Naive thymus-derived CD8-positive, alpha-beta T cell (primary cell): ENCODE results near the gene RPL18A. TPM values are rescaled to one million over a fixed set of nuclear protein-coding genes. Genes with fewer than 3 reads are reported as not detected.

Experiments
- ATAC-seq, 2 donors: fragments of 150-1000 bp; cut with Tn5 transposase in 1 of 2; sonication (Bioruptor Pico), chemical (Tn5 transposase) in 1 of 2; 1 replicate in 1 of 2; 2 replicates in 1 of 2; pipeline ENCODE4 v1.10.0; 2021; ENCODE audit warnings: mild to moderate bottlenecking in 2 of 2, moderate library complexity in 2 of 2
- POLR2A ChIA-PET: fragments of 350-600 bp; sonication (Branson Sonifier 250); formaldehyde crosslinking; loops from one replicate; lab custom pipeline; 2021; ENCODE audit warnings: antibody characterized with exemption; lab: Charles Lee
- DNase-seq, 10 donors: peaks; one replicate each; pipeline versions ENCODE4 v3.0.0 to v3.0.0-alpha.2; 2020 to 2022
- H3K27ac Mint-ChIP-seq, 10 donors: one replicate each; pipeline ENCODE4 v1.8.0; 2020 to 2022; ENCODE audit warnings: mild to moderate bottlenecking in 10 of 10, mixed read lengths in 10 of 10, moderate library complexity in 4 of 10, inconsistent platforms in 1 of 10
- H3K27me3 Mint-ChIP-seq, 5 donors: one replicate each; pipeline ENCODE4 v1.8.0; 2021 to 2022; ENCODE audit warnings: mixed read lengths in 5 of 5
- H3K36me3 Mint-ChIP-seq, 3 donors: one replicate each; pipeline ENCODE4 v1.8.0; 2020 to 2022; ENCODE audit warnings: mixed read lengths in 3 of 3, mild to moderate bottlenecking in 2 of 3, inconsistent platforms in 1 of 3
- H3K4me1 Mint-ChIP-seq, 4 donors: one replicate each; pipeline ENCODE4 v1.8.0; 2021 to 2022; ENCODE audit warnings: mixed read lengths in 4 of 4
- H3K4me3 Mint-ChIP-seq, 10 donors: one replicate each; pipeline ENCODE4 v1.8.0; 2020 to 2022; ENCODE audit warnings: mild to moderate bottlenecking in 10 of 10, mixed read lengths in 10 of 10, moderate library complexity in 6 of 10, inconsistent platforms in 1 of 10
- H3K9me3 Mint-ChIP-seq, 9 donors: one replicate each; pipeline ENCODE4 v1.8.0; 2020 to 2022; ENCODE audit warnings: mixed read lengths in 9 of 9, mild to moderate bottlenecking in 3 of 9, inconsistent platforms in 1 of 9, moderate library complexity in 1 of 9
- polyA plus RNA-seq, 3 donors: library from polyadenylated mRNA; unstranded; fragments of 300-500 nt; fragmentation: Illumina TruSeq; gene quantifications; one replicate each; pipeline ENCODE4 v1.2.3, GENCODE V29; 2021
- total RNA-seq, 8 experiments: library from RNA in 2 of 8; stranded (reverse) in 2 of 8; gene quantifications; one replicate each; pipeline ENCODE4 v1.2.3 and lab custom pipeline; 2021 to 2026

RPL18A gene
- total and polyA plus RNA-seq, 5 experiments from 2014 or later: 2,924 to 4,859 (median 3,790) TPM

DNA sequence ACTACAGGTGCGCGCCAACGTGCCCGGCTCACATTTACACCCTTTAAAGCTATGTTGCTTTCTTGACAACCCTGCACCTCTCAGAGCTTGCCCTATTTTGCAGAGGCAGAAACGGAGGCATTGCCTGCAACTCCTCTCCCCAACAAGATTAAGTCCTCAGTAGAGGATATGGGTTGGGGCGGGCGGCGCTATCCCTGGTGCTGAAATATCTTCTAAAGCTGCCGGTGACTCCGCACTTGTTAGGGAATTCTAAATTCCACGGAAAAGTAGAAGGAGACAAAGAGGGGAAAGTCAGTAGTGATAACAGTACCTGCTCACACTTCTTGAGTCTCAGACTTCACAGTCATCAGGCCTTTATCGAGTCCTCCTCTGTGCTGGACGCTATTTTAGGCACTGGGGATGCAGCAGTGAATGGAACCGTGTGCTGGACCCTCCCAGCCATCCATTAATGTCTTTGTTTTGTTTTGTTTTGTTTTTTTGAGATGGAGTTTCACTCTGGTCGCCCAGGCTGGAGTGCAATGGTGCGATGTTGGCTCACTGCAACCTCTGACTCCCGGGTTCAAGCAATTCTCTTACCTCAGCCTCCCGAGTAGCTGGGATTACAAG is 30.0 kb downstream of the RPL18A start:
- no peak for ATAC-seq
- peaks cover 0 to 5% (median 0%) of the 10 kb centered on the region in 4 donors for H3K4me1 Mint-ChIP-seq
- peaks cover 0 to 34% (median 6%) of the 10 kb centered on the region in 3 donors for H3K36me3 Mint-ChIP-seq
- no peak overlapping the region for H3K4me3 Mint-ChIP-seq
- POLR2A ChIA-PET: no interaction called here
- DNase-seq: no peak
- H3K9me3 Mint-ChIP-seq: no peaks in the 10 kb centered on the region
- no peaks in the 10 kb centered on the region for H3K27me3 Mint-ChIP-seq
- peak overlapping the region in 1 of 10 donors; percentile 7 for H3K27ac Mint-ChIP-seq

GRCh38 chr19:17893766-17894165 is 34.1 kb downstream of the RPL18A start:
- Mint-ChIP-seq H3K4me3 (no peak overlapping the region), H3K9me3 (peaks cover 0 to 2% (median 0%) of the 10 kb centered on the region in 9 donors), H3K27ac (peak overlapping the region in 1 of 10 donors; percentile 53), H3K27me3 (peaks cover 0 to under 1% (median 0%) of the 10 kb centered on the region in 5 donors), H3K4me1 (no peaks in the 10 kb centered on the region), H3K36me3 (peaks cover 0 to 24% (median 6%) of the 10 kb centered on the region in 3 donors)
- POLR2A ChIA-PET: interaction anchor here (0.6 kb wide), 1 partner anchor 378 kb away, joined by 4 read pairs; no protein-coding TSS in a partner anchor
- ATAC-seq (no peak), DNase-seq (no peak)

GRCh38 chr19:17902701-17903100 is 43.0 kb downstream of the RPL18A start:
- Mint-ChIP-seq H3K27ac (no peak overlapping the region), H3K9me3 (peaks cover 0 to 2% (median 0%) of the 10 kb centered on the region in 9 donors), H3K4me1 (no peaks in the 10 kb centered on the region), H3K36me3 (no peaks in the 10 kb centered on the region), H3K4me3 (no peak overlapping the region), H3K27me3 (peaks cover 9 to 18% (median 10%) of the 10 kb centered on the region in 5 donors)
- no peak for DNase-seq
- ATAC-seq: no peak
- POLR2A ChIA-PET: no interaction called here

DNA sequence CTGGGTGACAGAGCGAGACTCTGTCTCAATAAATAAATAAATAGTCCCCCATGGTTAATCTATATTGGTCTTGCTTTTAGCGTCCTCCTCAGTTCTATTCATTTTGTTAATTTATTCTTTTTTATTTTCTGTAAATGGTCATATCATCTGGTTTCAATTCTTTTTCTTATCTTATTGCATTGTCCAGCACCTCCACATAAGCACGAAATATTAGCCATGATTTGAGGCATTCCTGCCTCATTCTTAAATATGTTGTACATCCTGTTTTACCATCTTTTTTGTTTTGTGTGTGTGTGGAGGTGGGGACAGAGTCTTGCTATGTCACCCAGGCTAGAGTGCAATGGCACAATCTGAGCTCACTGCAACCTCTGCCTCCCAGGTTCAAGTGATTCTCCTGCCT is 48.5 kb downstream of the RPL18A start:
- Mint-ChIP-seq H3K36me3 (peaks cover 0 to 2% (median 0%) of the 10 kb centered on the region in 3 donors), H3K4me3 (no peak overlapping the region), H3K4me1 (no peaks in the 10 kb centered on the region), H3K27me3 (peaks cover 0 to 7% (median 4%) of the 10 kb centered on the region in 5 donors), H3K27ac (no peak overlapping the region), H3K9me3 (peaks cover 0 to 13% (median 0%) of the 10 kb centered on the region in 9 donors)
- DNase-seq (no peak), ATAC-seq (no peak)
- POLR2A ChIA-PET: no interaction called here

GRCh38 chr19:17909003-17909732 is 49.5 kb downstream of the RPL18A start:
- Mint-ChIP-seq H3K4me3 (no peak overlapping the region), H3K36me3 (peaks cover 0 to 4% (median 2%) of the 10 kb centered on the region in 3 donors), H3K27ac (no peak overlapping the region), H3K27me3 (peaks cover 0 to 8% (median under 1%) of the 10 kb centered on the region in 5 donors), H3K9me3 (peaks cover 0 to 21% (median 0%) of the 10 kb centered on the region in 9 donors), H3K4me1 (no peaks in the 10 kb centered on the region)
- DNase-seq (no peak), ATAC-seq (no peak)
- POLR2A ChIA-PET: interaction anchor here (0.6 to 0.7 kb wide), 3 partner anchors 266 to 349 kb away, joined by 3 to 6 read pairs (median 4); no protein-coding TSS in a partner anchor

GRCh38 chr19:17910791-17911360 is 51.2 kb downstream of the RPL18A start:
- POLR2A ChIA-PET: no interaction called here
- ATAC-seq (no peak), DNase-seq (no peak)
- H3K4me3 Mint-ChIP-seq: no peak overlapping the region
- no peak overlapping the region for H3K27ac Mint-ChIP-seq
- H3K36me3 Mint-ChIP-seq: peaks cover 0 to 4% (median 2%) of the 10 kb centered on the region in 3 donors
- H3K27me3 Mint-ChIP-seq: peaks cover 0 to 8% (median 0%) of the 10 kb centered on the region in 5 donors
- H3K9me3 Mint-ChIP-seq: peaks cover 0 to 21% (median 0%) of the 10 kb centered on the region in 9 donors
- no peaks in the 10 kb centered on the region for H3K4me1 Mint-ChIP-seq

Other genes starting within 250 kb of the RPL18A start
- under 1 TPM; 0.03 to 0.10 TPM for gene UNC13A, start 171.6 kb upstream of the RPL18A start, total RNA-seq
- under 1 TPM in 2 of 3 donors, not detected in 1; 0.01 to 0.06 TPM for gene UNC13A, start 171.6 kb upstream of the RPL18A start, polyA plus RNA-seq
- gene MAP1S, start 140.4 kb upstream of the RPL18A start, total RNA-seq: 10 to 100 TPM; 50.1 to 54.2 TPM
- 10 to 100 TPM; 13.8 to 40.0 (median 18.7) TPM for gene MAP1S, start 140.4 kb upstream of the RPL18A start, polyA plus RNA-seq
- gene FCHO1, start 108.4 kb upstream of the RPL18A start, total RNA-seq: 10 to 100 TPM; 94.1 to 99.7 TPM
- 10 to 100 TPM; 11.2 to 31.8 (median 16.4) TPM for gene FCHO1, start 108.4 kb upstream of the RPL18A start, polyA plus RNA-seq
- not detected for gene B3GNT3, start 64.8 kb upstream of the RPL18A start, total RNA-seq
- under 1 TPM in 2 of 3 donors, not detected in 1; 0.13 to 0.20 TPM for gene B3GNT3, start 64.8 kb upstream of the RPL18A start, polyA plus RNA-seq
- gene INSL3, start 38.4 kb upstream of the RPL18A start, total RNA-seq: 1 to 10 TPM; 2.7 to 3.6 TPM
- 1 to 10 TPM in 2 of 3 donors, under 1 TPM in 1; 0.97 to 3.0 (median 1.9) TPM for gene INSL3, start 38.4 kb upstream of the RPL18A start, polyA plus RNA-seq
- 100 to 1,000 TPM; 120 to 122 TPM for gene JAK3, start 11.9 kb upstream of the RPL18A start, total RNA-seq
- 100 to 1,000 TPM in 2 of 3 donors, 10 to 100 TPM in 1; 78.7 to 122 (median 109) TPM for gene JAK3, start 11.9 kb upstream of the RPL18A start, polyA plus RNA-seq
- gene SLC5A5, start 12.0 kb downstream of the RPL18A start, total RNA-seq: 1 to 10 TPM; 2.4 to 2.6 TPM
- 1 to 10 TPM in 2 of 3 donors, under 1 TPM in 1; 0.39 to 2.2 (median 1.4) TPM for gene SLC5A5, start 12.0 kb downstream of the RPL18A start, polyA plus RNA-seq
- 10 to 100 TPM; 36.2 to 36.9 TPM for gene CCDC124, start 73.1 kb downstream of the RPL18A start, total RNA-seq
- 10 to 100 TPM; 36.4 to 53.6 (median 43.5) TPM for gene CCDC124, start 73.1 kb downstream of the RPL18A start, polyA plus RNA-seq
- not detected for gene KCNN1, start 107.2 kb downstream of the RPL18A start, total RNA-seq
- gene KCNN1, start 107.2 kb downstream of the RPL18A start, polyA plus RNA-seq: not detected
- gene ARRDC2, start 148.3 kb downstream of the RPL18A start, total RNA-seq: 100 to 1,000 TPM; 164 to 177 TPM
- gene ARRDC2, start 148.3 kb downstream of the RPL18A start, polyA plus RNA-seq: 10 to 100 TPM; 29.5 to 56.4 (median 36.1) TPM
- 10 to 100 TPM; 18.5 TPM for gene IL12RB1, start 227.0 kb downstream of the RPL18A start, total RNA-seq
- gene IL12RB1, start 227.0 kb downstream of the RPL18A start, polyA plus RNA-seq: 10 to 100 TPM; 17.5 to 32.9 (median 24.2) TPM
- 10 to 100 TPM; 44.7 to 44.8 TPM for gene MAST3, start 237.9 kb downstream of the RPL18A start, total RNA-seq
- 10 to 100 TPM in 2 of 3 donors, 1 to 10 TPM in 1; 9.4 to 15.7 (median 11.5) TPM for gene MAST3, start 237.9 kb downstream of the RPL18A start, polyA plus RNA-seq